Raji (cell line): ENCODE measurements around the gene RTP5.

Source experiments
- POLR2A ChIP-seq: IDR thresholded peaks from 2 replicates; pipeline ENCODE4 v1.6.1; 2011; ENCODE audit warnings: low read depth, low read length, control low read depth; ENCODE audit not compliant: insufficient read depth

RTP5 gene

GRCh38 chr2:241910604-241911520, 41.3 kb downstream of the RTP5 start:
- TF ChIP-seq POLR2A = no peak

GRCh38 chr2:241911551-241911950, 42.0 kb downstream of the RTP5 start:
- TF ChIP-seq POLR2A = no peak

GRCh38 chr2:241912021-241912555, 42.6 kb downstream of the RTP5 start:
- TF ChIP-seq POLR2A = no peak

- TF ChIP-seq POLR2A = no peak
Observed at GRCh38 chr2:241913703-241914102, 44.2 kb downstream of the RTP5 start.

GRCh38 chr2:241914542-241914941, 45.0 kb downstream of the RTP5 start:
- no peak for TF ChIP-seq POLR2A

GRCh38 chr2:241922411-241922810, 52.9 kb downstream of the RTP5 start:
- TF ChIP-seq POLR2A = no peak
